H1 (cell line): ENCODE measurements around the gene GSK3B. TPM values are rescaled to one million over a fixed set of nuclear protein-coding genes. Genes with fewer than 3 reads are reported as not detected.

Experiments
- CTCF ChIA-PET: fragments of 300-600 bp; sonication (Branson Sonifier 250); formaldehyde crosslinking; loops from one replicate; lab custom pipeline; 2021; ENCODE audit not compliant: partially characterized antibody; lab: Charles Lee
- POLR2A ChIA-PET: fragments of 300-600 bp; sonication (Branson Sonifier 250); formaldehyde crosslinking; loops from one replicate; lab custom pipeline; 2021; ENCODE audit warnings: inconsistent platforms; ENCODE audit not compliant: partially characterized antibody; lab: Charles Lee
- DNase-seq, 2 experiments: peaks; one replicate each; pipeline versions ENCODE4 v3.0.0 to v3.0.0-alpha.2; 2010 to 2022; ENCODE audit warnings: low spot score in 2 of 2, low read depth in 1 of 2, mixed read lengths in 1 of 2
- FAIRE-seq: peaks from 2 replicates; lab custom pipeline; 2011; peaks lifted over from hg19 to GRCh38; lab: Jason Lieb, UNC
- H2AFZ ChIP-seq: 2 replicates; pipeline ENCODE4 v1.8.1; 2012; ENCODE audit warnings: low read length, inconsistent platforms
- H2AK5ac ChIP-seq: 2 replicates; pipeline ENCODE4 v1.6.1; 2013; ENCODE audit warnings: low read depth, low read length
- H2BK120ac ChIP-seq: replicated peaks from 2 replicates; pipeline ENCODE3; 2013; ENCODE audit warnings: low read depth, low read length, inconsistent platforms
- H2BK12ac ChIP-seq: 2 replicates; pipeline ENCODE4 v1.6.1; 2013; ENCODE audit warnings: low read depth, low read length
- H2BK15ac ChIP-seq: 2 replicates; pipeline ENCODE4 v1.6.1; 2013; ENCODE audit warnings: low read length
- H2BK20ac ChIP-seq: 2 replicates; pipeline ENCODE4 v1.6.1; 2013; ENCODE audit warnings: low read length
- H2BK5ac ChIP-seq: 2 replicates; pipeline ENCODE4 v1.6.1; 2013; ENCODE audit warnings: low read depth, low read length
- H3K14ac ChIP-seq: 2 replicates; pipeline ENCODE4 v1.6.1; 2013; ENCODE audit warnings: inconsistent platforms; ENCODE audit not compliant: insufficient read length
- H3K18ac ChIP-seq: 2 replicates; pipeline ENCODE4 v1.6.1; 2013; ENCODE audit warnings: low read length; ENCODE audit errors: extremely low read depth
- H3K23ac ChIP-seq: 2 replicates; pipeline ENCODE4 v1.6.1; 2013; ENCODE audit warnings: inconsistent platforms; ENCODE audit not compliant: insufficient read length
- H3K23me2 ChIP-seq: 2 replicates; pipeline ENCODE4 v1.6.1; 2013; ENCODE audit warnings: low read depth, low read length
- H3K27ac ChIP-seq: 2 replicates; pipeline ENCODE4 v1.6.1; 2011; ENCODE audit warnings: low read depth, low read length, inconsistent platforms
- H3K27me3 ChIP-seq, 4 experiments: replicated peaks in 1 of 4; 1 replicate in 1 of 4; 2 replicates in 3 of 4; pipeline versions ENCODE4 v1.6.1 to v1.8.1; 2011 to 2013; ENCODE audit warnings: low read length in 3 of 4, mild to moderate bottlenecking in 3 of 4, inconsistent platforms in 2 of 4, mixed read lengths in 2 of 4, moderate library complexity in 1 of 4; ENCODE audit not compliant: control insufficient read depth in 3 of 4, insufficient read depth in 3 of 4; ENCODE audit errors: extremely low read depth in 1 of 4
- H3K36me3 ChIP-seq, 4 experiments: 2 replicates each; pipeline versions ENCODE4 v1.6.1 to v1.8.1; 2011 to 2013; ENCODE audit warnings: mild to moderate bottlenecking in 4 of 4, low read length in 3 of 4, moderate library complexity in 2 of 4, control low read depth in 1 of 4, inconsistent platforms in 1 of 4; ENCODE audit not compliant: insufficient read depth in 4 of 4, control insufficient read depth in 2 of 4
- H3K4ac ChIP-seq: replicated peaks from 2 replicates; pipeline ENCODE3; 2013; ENCODE audit warnings: low read length, low read depth, mixed read lengths, inconsistent platforms; ENCODE audit not compliant: insufficient read length
- H3K4me1 ChIP-seq, 4 experiments: replicated peaks in 1 of 4; 1 replicate in 1 of 4; 2 replicates in 3 of 4; pipeline versions ENCODE4 v1.6.1 to v1.8.1; 2011 to 2013; ENCODE audit warnings: low read length in 3 of 4, inconsistent platforms in 2 of 4, mixed read lengths in 1 of 4; ENCODE audit not compliant: insufficient read depth in 4 of 4, control insufficient read depth in 3 of 4
- H3K4me2 ChIP-seq, 2 experiments: 2 replicates each; pipeline versions ENCODE4 v1.6.1 to v1.8.1; 2011 to 2013; ENCODE audit warnings: low read depth in 2 of 2, low read length in 2 of 2, control low read depth in 1 of 2, inconsistent platforms in 1 of 2, mild to moderate bottlenecking in 1 of 2; ENCODE audit not compliant: insufficient read depth in 1 of 2
- H3K4me3 ChIP-seq, 4 experiments: fragments of 200-600, 300-600 bp in 1 of 4; sonication (generic), shearing (Covaris generic), sonication (Bioruptor Twin) in 1 of 4; 2 replicates each; pipeline versions ENCODE4 v1.5.1 to v1.8.1; 2011 to 2016; ENCODE audit warnings: low read length in 4 of 4, low read depth in 3 of 4, control low read depth in 2 of 4, inconsistent platforms in 2 of 4, mild to moderate bottlenecking in 2 of 4, mixed read lengths in 1 of 4, moderate library complexity in 1 of 4; ENCODE audit not compliant: insufficient read depth in 2 of 4; ENCODE audit errors: extremely low read depth in 1 of 4
- H3K56ac ChIP-seq: replicated peaks from 2 replicates; pipeline ENCODE3; 2013; ENCODE audit warnings: low read depth, mild to moderate bottlenecking, mixed read lengths, low read length, inconsistent platforms; ENCODE audit not compliant: insufficient read length
- H3K79me1 ChIP-seq: 2 replicates; pipeline ENCODE4 v1.6.1; 2013; ENCODE audit warnings: low read depth, low read length, control low read depth
- H3K79me2 ChIP-seq, 2 experiments: 2 replicates each; pipeline versions ENCODE4 v1.6.1 to v1.8.1; 2012 to 2013; ENCODE audit warnings: low read length in 2 of 2, mild to moderate bottlenecking in 2 of 2, inconsistent platforms in 1 of 2; ENCODE audit not compliant: insufficient read depth in 2 of 2, control insufficient read depth in 1 of 2
- H3K9ac ChIP-seq, 4 experiments: replicated peaks in 1 of 4; 1 replicate in 1 of 4; 2 replicates in 3 of 4; pipeline versions ENCODE4 v1.6.1 to v1.8.1; 2011 to 2013; ENCODE audit warnings: low read depth in 3 of 4, low read length in 3 of 4, control low read depth in 2 of 4, mild to moderate bottlenecking in 2 of 4, moderate library complexity in 2 of 4, inconsistent platforms in 1 of 4; ENCODE audit errors: extremely low read depth in 1 of 4
- H3K9me3 ChIP-seq, 2 experiments: 2 replicates each; pipeline versions ENCODE4 v1.6.1 to v1.8.1; 2012 to 2013; ENCODE audit warnings: mild to moderate bottlenecking in 2 of 2, moderate library complexity in 2 of 2, control low read depth in 1 of 2, inconsistent platforms in 1 of 2, low read depth in 1 of 2, low read length in 1 of 2, mixed read lengths in 1 of 2; ENCODE audit not compliant: insufficient read depth in 2 of 2
- H4K20me1 ChIP-seq, 2 experiments: replicated peaks in 1 of 2; 2 replicates each; pipeline versions ENCODE3 to v1.8.1; 2011 to 2013; ENCODE audit warnings: inconsistent platforms in 2 of 2, low read length in 2 of 2, mild to moderate bottlenecking in 1 of 2; ENCODE audit not compliant: insufficient read depth in 2 of 2, control insufficient read depth in 1 of 2
- H4K5ac ChIP-seq: 2 replicates; pipeline ENCODE4 v1.6.1; 2013; ENCODE audit warnings: low read length, low read depth, mixed read lengths, inconsistent platforms; ENCODE audit not compliant: insufficient read length
- H4K8ac ChIP-seq: 2 replicates; pipeline ENCODE4 v1.8.0; 2013; ENCODE audit warnings: mild to moderate bottlenecking, moderate library complexity, low read length, inconsistent platforms; ENCODE audit not compliant: insufficient read depth; ENCODE audit errors: extremely low read depth
- H4K91ac ChIP-seq: replicated peaks from 2 replicates; pipeline ENCODE3; 2013; ENCODE audit warnings: low read length, mixed read lengths, inconsistent platforms; ENCODE audit not compliant: insufficient read length
- CBX5 ChIP-seq: fragments of 300-800, 300-1000 bp; sonication (generic); IDR thresholded peaks from 2 replicates; pipeline ENCODE4 v1.7.1; 2016; ENCODE audit warnings: antibody characterized with exemption, low read length, low read depth
- CTCF ChIP-seq, 3 experiments: IDR thresholded peaks; 1 replicate in 2 of 3; 2 replicates in 1 of 3; pipeline versions ENCODE4 v1.5.1 to v1.6.1; 2011; ENCODE audit warnings: low read length in 3 of 3, mild to moderate bottlenecking in 3 of 3, inconsistent platforms in 2 of 3, low read depth in 1 of 3, moderate library complexity in 1 of 3; ENCODE audit not compliant: insufficient read depth in 1 of 3; ENCODE audit errors: control extremely low read depth in 1 of 3
- KDM1A ChIP-seq: fragments of 200-600, 300-600 bp; sonication (generic); IDR thresholded peaks from 2 replicates; pipeline ENCODE4 v1.7.1; 2016; ENCODE audit warnings: mild to moderate bottlenecking, low read length, borderline replicate concordance
- KDM4A ChIP-seq: IDR thresholded peaks from one replicate; pipeline ENCODE4 v1.7.1; 2012; ENCODE audit warnings: low read depth, mild to moderate bottlenecking, moderate library complexity, low read length, inconsistent platforms; ENCODE audit not compliant: severe bottlenecking
- RBBP5 ChIP-seq: IDR thresholded peaks from 2 replicates; pipeline ENCODE4 v1.7.1; 2012; ENCODE audit warnings: low read depth, mild to moderate bottlenecking, inconsistent platforms, low read length, moderate library complexity, borderline replicate concordance
- SIN3A ChIP-seq, 2 experiments: IDR thresholded peaks in 1 of 2; conservative IDR thresholded peaks in 1 of 2; 2 replicates each; pipeline ENCODE4 v1.6.1; 2011 to 2012; ENCODE audit warnings: low read length in 2 of 2, improper control_type of control experiment in 1 of 2, low read depth in 1 of 2, mild to moderate bottlenecking in 1 of 2
- SP1 ChIP-seq: IDR thresholded peaks from 2 replicates; pipeline ENCODE4 v1.6.1; 2011; ENCODE audit warnings: low read depth, low read length
- SP4 ChIP-seq: IDR thresholded peaks from 2 replicates; pipeline ENCODE4 v1.6.1; 2012; ENCODE audit warnings: low read length, inconsistent platforms
- SRF ChIP-seq: IDR thresholded peaks from 2 replicates; pipeline ENCODE4 v1.6.1; 2011; ENCODE audit warnings: mild to moderate bottlenecking, low read depth, low read length, moderate library complexity
- YY1 ChIP-seq: IDR thresholded peaks from 2 replicates; pipeline ENCODE4 v1.6.1; 2011; ENCODE audit warnings: low read depth, mild to moderate bottlenecking, low read length
- WGBS, 2 experiments: shearing (Covaris generic) in 1 of 2; methylation state at CpG; one replicate each; pipeline versions ENCODE4 v1.1.6 to v1.1.7; 2013 to 2015; ENCODE audit warnings: low lambda C conversion rate in 2 of 2, mixed read lengths in 2 of 2, inconsistent platforms in 1 of 2, low coverage in 1 of 2, missing lambda C conversion rate in 1 of 2; ENCODE audit not compliant: insufficient replicate concordance in 2 of 2, insufficient coverage in 1 of 2, insufficient read length in 1 of 2; ENCODE audit errors: extremely low coverage in 1 of 2, missing lambda C conversion rate in 1 of 2; 5-methylcytosine and 5-hydroxymethylcytosine counted together
- polyA plus RNA-seq, 7 experiments: library from polyadenylated mRNA; depleted of rRNA in 3 of 7; stranded (reverse) in 5 of 7; unstranded in 2 of 7; fragments of >200 nt in 5 of 7; fragments of 200-250 nt in 2 of 7; gene quantifications; 1 replicate in 5 of 7; 2 replicates in 1 of 7; 4 replicates in 1 of 7; pipeline versions ENCODE4 v1.2.1 to v1.2.3, GENCODE V29; 2011 to 2013; ENCODE audit warnings: missing spikeins in 2 of 7, mixed read lengths in 2 of 7
- total RNA-seq: library from RNA; stranded (reverse); fragmentation: NEBNext Ultra II Directional; extraction: Animal tissue kit (Norgen Biotek cat#: 25700); gene quantifications from 2 replicates; pipeline ENCODE4 v1.2.1, GENCODE V29; 2021

The GSK3B gene
- total and polyA plus RNA-seq, 2 of the 8 experiments (the other 6 are each of a cell fraction or from before 2014, with no cell fraction given) = 24.2 to 50.7 TPM

- Histone ChIP-seq H4K20me1 (no peaks in the 10 kb centered on the region), H3K4me3 (no peak overlapping the region), H3K27me3 (no peaks in the 10 kb centered on the region), H4K8ac (no peak overlapping the region), H3K4me2 (no peak overlapping the region), H3K56ac (no peak overlapping the region), H3K9me3 (0 out of 4 replicates have a peak, but pooled peaks cover 0 to 2% of the 10 kb centered on the region in 2 experiments), H3K14ac (no peak overlapping the region), H4K91ac (no peak overlapping the region), H2AFZ (no peak overlapping the region), H2BK5ac (no peak overlapping the region), H3K4ac (no peak overlapping the region), H2BK20ac (no peak overlapping the region), H2BK12ac (no peak overlapping the region), H2AK5ac (no peak overlapping the region), H3K4me1 (no peaks in the 10 kb centered on the region), H2BK120ac (no peak overlapping the region), H3K36me3 (no peaks in the 10 kb centered on the region), H3K23me2 (no peaks in the 10 kb centered on the region), H3K18ac (no peak overlapping the region), H3K79me2 (no peaks in the 10 kb centered on the region), H3K23ac (no peak overlapping the region), H3K27ac (no peak overlapping the region), H3K9ac (no peak overlapping the region), H3K79me1 (no peaks in the 10 kb centered on the region), H4K5ac (no peak overlapping the region), H2BK15ac (no peak overlapping the region)
- ChIA-PET CTCF (interaction anchor here (0.6 to 1.2 kb wide), 2 partner anchors 289 to 356 kb away, joined by 3 read pairs; no protein-coding TSS in a partner anchor), POLR2A (interaction anchor here (0.7 to 2.2 kb wide), 2 partner anchors 21 to 25 kb away, joined by 4 to 5 read pairs; no protein-coding TSS in a partner anchor)
- FAIRE-seq (no peak), DNase-seq (no peak)
- WGBS, 2 experiments = 91% methylated on average over 7 of the region's 7 CpGs; no CpG with 5 or more reads in 1 of the 2 experiments
- TF ChIP-seq KDM1A (no peak), SRF (no peak), SIN3A (conservative IDR thresholded peaks at IDR 0.05 in 1 of 2, IDR thresholded peaks at IDR 0.05 in 1 of 2; ENCODE audit: low read depth in 1 of 2, low read length in 2 of 2) (no peak), YY1 (no peak), CBX5 (no peak), KDM4A (no peak), CTCF (IDR thresholded peaks at IDR 0.05; ENCODE audit: control extremely low read depth in 1 of 3, insufficient read depth in 1 of 3, low read depth in 1 of 3, low read length in 3 of 3) (no peak), SP1 (no peak), SP4 (no peak), RBBP5 (no peak)
These were observed 25.7 kb upstream of the GSK3B start for GRCh38 chr3:120119846-120120510.
